Measurements from ENCODE around the gene CCL27.
A peak's percentile ranks its signal among the peaks of the same experiment; 100 is the strongest.

The CCL27 gene

DNA sequence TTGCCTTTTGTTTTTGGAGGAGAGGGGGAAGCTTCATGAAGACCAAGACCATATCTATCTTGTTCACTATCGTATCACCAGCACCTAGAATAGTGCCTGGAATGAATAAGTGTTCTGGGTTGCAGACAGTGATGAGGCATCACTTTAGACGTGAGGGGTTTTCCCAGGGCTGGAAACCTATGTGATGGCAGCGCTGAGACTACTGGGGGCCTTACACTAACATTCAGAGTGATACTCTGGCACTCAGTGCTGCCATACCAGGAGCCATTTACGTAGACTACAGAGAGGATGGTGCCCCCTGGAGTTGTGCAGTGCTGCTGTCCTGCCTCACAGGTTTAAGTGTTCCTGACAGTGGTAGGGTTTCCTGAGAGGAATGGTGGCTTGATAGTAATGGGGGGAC is 21.7 kb upstream of the CCL27 start:
- DNase-seq: peak; percentile 41

DNA sequence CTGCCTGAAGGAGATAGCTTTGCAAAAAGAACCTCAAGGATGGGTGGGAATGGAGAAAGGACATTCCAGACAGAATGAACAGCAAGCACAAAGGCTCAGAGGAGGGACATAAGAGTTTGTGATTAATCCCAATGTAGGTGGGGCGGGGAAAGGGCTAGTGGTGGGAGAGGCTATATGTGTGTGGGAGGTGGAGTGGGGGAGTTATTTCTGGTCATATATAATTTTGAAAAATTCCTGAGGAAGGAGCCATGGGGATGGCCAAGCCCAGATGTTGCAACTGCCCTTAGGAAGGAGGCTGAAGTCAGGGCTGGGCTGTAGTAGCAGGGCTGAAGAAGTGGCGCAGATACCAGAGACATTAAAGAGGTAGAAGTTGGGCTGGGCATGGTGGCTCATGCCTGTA is 13.4 kb upstream of the CCL27 start:
- no peak for DNase-seq

DNA sequence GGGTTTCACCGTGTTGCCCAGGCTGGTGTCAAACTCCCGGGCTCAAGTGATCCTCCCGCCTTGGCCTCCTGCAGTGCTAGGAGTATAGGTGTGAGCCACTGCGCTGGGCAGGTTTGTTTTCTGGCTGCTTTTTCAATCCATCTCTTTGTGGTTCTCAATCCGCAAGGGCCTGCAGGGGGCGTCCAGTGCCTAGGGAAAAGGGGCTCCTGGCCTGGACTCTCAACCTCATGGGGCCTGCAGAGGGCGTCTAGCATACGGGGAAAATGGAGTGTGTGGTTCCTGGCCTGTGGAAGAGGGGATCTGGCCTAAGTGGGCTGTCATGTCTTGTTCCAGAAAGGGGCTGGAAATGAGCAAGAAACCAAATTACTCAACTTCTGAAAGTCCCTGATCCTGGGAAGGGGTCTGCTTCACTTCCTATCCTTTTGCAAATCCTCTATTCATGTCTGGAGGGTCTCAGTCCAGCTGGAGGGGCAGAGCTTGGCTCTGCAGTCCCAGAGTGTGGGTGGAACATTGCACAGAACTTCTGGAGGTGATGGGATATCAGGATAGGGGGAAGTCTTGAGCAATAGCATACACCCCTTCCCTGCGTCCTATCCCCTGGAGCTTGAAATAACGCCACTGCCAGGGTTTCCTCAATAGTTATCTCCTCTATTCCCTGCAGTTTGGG is 12.7 kb upstream of the CCL27 start:
- peak; percentile 68 for DNase-seq

DNA sequence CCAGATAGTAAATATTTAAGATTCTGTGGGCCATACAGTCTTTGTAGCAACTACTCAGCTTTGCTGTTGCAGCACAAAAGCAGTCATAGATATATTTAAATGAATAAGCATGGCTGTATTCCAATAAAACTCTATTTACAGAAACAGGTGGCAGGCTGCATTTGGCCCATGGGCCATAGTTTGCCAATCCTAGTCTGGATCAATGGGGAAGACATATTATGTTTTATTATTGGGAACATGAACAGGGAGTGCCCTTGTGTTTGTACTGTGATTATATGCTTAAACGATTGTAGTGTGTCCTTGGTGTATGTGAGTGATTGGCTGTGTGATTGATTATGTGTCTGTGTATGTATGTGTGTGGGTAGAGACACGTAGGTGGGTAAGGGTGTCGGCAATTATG is 12.0 kb upstream of the CCL27 start:
- no peak for DNase-seq

DNA sequence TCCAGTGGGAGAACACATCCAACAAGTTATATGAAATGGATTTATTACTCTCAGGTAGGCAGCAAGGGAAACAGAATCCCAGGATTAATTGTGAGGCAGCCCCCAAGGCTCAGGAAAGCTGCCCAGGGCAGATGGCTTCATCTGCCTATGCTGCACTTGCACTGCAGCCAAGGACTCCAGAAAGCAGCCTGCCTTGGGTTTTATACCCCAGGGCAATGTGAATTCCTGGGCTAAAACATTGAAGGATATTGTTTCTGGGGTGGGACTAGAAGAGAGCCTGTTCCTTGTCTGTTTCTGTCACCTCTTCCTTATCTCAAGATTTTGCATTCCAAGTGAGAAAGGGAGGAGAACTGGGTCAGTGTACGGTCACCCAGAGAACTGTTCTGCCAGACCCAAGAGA is 8.8 kb upstream of the CCL27 start:
- DNase-seq: no peak

DNA sequence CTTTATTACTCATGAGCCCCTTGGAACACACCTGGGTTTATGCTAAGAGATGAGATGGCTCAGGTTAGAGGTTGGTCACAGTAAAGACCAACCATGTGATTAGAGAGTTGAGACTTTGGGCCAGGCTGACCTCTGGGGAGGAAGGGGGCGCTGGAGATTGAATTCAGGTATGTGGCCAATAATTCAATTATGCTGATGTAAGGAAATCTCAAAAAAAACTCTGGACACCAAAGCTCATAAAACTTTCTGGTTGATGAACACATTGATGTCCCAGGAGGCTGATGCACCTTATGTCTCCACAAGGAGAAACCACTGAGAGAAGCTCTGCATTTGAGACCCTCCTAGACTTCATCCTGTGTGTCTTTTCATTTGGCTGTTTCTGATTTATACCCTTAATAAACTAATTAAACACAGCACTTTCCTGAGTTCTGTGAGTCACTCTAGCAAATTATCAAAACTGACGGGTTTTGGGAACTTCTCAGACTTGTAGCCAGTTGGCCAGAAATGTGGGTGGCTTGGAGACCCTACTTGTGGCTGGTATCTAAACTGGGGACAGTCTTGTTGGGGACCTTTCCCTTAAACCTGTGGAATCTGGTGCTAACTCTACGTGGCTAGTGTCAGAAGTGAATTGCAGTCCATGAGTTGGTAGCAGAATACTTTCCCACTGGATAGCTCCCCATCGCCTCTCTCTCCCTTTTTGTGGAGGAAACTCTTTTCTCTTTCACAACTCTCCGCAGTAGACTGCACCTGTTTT is 7.5 kb upstream of the CCL27 start:
- DNase-seq: no peak

DNA sequence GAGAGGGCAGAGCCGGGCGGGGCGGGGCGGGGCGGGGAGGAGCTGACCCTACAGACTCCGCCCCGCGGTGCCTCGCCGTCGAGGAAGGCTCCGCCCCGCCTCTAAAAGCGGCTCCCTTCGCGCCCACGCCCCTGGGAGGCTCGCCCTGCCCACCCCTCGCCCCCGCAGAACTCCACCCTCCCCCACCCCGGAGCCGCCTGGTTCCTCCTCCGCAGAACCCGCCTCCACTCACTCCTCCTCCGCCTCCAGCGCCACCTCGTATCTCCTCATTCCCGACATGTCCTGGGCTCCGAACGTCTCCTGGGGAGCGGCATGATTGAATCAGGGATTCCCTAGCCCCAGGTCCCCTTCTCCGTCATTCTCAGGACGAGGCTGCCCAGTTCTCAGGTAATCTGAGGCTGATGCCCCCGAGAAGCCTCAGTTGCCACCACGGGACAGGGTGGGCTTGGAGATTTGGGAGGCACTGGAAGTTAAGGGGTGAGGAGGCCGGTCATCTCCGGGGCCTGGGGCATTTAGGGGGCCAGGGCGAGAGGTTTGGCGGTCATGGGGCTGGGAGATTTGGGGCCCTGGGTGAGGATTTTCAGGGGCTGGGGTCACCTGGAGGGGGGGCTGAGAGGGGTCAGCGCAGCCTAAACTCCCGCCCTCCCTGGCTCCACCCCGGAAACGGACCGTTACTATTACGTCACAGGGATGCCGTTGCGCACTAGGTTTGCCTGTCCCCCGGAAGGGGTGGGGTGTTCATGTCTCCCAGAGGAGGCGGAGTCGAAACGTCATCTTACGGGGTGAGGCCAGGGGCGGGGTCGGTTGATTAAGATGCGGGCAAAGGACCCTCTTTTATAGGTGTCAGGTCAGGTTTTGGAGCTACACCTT is 3.2 kb upstream of the CCL27 start:
- peak; percentile 91 for DNase-seq

DNA sequence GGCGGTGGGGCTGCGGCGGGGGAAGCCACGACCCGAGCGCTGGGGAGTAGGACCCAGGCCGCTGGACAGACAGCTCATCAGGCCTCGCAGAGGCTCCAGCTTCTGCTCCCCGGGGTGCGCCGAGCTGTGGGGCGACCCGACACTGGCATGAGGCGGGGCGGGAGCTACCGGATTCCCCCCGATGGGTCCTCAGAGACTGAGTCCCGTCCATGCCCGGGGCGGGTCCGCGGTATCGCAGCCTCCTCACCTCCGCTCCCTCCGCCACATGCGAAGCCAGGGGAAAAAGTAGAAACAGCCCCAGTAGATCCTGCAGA is 2.6 kb upstream of the CCL27 start:
- no peak for DNase-seq

DNA sequence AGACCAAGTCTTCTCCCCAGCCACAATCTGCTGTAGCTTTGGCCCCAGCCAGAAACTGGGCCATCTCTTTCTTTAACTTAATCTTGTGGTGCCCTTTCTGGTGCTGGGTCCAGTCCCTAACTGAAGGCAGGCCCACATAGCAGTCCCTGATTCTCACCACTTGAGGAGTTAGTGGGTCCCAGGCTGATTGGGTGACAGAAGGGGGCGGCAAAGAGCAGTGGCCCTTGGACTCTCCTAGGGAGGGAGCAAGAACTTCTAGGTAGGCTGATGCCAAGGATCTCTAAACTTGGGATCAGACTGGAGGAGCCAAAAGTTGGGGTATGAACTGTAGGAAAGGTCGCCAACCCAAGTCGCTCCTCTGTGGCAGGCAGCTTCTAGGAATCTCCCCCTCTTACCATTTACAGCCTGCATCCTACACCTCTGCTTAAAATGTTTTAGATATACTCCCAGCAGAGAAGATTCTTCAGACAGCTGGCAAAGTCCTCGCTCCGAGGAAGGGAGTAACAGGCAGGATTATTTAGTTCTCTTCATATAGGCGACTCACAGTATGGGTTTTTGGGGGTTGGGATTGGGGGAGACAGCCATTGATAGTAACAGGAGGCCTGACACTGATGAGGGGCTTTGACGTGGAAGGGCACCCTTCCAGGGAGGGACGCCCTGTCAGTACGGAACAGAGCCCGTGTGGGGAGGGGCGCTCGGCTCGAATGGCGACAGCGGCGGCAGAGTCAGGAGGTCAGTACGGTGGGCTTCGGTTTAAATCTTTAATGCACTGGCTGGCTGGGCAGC is 2.0 kb upstream of the CCL27 start:
- DNase-seq: peak; percentile 78

DNA sequence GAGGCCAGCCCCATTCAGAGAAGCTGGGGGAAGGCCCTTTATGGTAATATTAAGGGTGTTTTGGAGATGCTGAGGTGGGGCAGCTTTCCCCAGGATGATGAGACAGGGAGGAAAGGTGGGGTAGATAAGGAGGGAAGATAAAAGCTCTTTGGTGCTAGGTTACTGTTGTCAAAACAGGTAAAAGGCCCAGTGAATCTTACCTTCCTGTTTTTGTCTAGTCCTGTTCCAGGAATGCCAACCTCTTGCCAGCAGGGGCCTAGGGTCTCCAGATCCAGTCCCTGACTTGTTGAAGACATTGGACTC is 797 bp upstream of the CCL27 start:
- no peak for DNase-seq

DNA sequence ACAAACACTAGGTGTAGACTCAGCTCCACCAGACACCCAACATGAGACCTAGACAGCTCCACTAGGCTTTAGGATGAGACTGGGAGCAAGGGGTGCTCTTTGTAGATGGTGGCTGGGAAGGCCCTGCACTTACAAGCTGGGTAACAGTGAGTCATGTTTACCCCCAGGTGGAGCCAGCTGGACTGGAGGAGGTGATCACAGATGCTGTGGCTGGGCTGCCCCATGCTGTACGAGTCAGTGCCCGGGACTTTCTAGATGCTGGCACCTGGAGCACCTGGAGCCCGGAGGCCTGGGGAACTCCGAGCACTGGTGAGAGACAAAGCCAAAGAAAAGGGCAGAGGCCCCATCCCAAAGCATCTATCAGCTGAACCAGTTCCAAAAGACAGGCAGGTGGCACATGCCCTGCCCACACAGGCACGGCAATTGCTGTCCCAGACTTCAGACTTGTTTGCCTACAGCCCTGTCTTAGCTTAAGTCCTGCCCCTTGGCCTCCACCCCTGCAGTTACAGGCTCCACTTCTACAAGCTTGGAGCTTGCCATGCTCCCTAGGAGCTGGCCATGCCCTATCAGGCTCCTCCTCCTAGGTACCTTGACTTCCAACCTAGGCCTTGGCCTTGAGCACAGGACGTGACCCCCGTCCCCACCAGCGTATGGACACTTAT is 2.7 kb downstream of the CCL27 start:
- no peak for DNase-seq

DNA sequence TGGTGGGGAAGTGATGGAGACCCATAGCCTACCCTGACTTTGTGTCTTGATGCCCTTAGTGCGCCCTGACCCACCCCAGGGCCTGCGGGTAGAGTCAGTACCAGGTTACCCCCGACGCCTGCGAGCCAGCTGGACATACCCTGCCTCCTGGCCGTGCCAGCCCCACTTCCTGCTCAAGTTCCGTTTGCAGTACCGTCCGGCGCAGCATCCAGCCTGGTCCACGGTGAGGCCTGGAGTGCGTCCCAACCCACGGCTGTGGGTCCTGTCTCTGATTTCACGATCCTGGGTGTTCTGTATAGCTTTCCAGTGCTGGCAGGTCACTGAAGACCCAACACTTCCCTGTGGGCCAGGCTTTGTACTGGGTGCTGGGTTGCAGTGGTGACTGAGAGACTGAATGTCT is 4.0 kb downstream of the CCL27 start:
- no peak for DNase-seq

DNA sequence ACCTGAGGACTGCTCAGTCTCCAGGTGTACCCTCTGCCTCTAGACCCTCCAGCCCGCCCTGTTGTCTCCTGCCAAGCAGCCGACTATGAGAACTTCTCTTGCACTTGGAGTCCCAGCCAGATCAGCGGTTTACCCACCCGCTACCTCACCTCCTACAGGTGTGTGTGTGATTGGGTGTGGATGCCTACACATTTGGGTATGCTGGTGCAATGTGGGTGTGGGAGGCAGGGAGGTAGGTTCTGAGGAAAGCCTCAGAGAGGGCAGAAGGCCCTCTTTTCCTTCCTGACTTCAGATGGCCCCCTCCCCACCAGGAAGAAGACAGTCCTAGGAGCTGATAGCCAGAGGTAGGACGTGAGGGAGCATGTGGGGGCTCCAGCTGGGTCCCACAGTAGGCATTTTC is 5.5 kb downstream of the CCL27 start:
- no peak for DNase-seq

DNA sequence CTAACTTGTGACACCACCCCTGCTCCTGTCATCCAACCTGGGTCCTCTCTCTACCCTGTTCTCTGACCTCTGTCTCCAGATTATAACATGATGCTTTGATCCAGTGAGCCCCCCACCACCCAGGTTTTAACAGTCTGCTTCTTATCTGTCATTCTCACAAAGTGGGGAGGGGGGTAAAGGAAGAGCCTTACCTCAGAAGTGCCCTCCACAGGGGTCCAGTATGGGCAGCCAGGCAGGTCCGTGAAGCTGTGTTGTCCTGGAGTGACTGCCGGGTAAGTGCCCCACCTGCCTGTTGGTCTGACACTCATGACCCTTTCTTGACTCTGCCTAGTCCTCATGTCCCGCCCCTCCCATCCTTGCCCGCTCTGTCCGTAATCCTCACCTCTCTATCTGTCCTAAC is 7.1 kb downstream of the CCL27 start:
- no peak for DNase-seq

DNA sequence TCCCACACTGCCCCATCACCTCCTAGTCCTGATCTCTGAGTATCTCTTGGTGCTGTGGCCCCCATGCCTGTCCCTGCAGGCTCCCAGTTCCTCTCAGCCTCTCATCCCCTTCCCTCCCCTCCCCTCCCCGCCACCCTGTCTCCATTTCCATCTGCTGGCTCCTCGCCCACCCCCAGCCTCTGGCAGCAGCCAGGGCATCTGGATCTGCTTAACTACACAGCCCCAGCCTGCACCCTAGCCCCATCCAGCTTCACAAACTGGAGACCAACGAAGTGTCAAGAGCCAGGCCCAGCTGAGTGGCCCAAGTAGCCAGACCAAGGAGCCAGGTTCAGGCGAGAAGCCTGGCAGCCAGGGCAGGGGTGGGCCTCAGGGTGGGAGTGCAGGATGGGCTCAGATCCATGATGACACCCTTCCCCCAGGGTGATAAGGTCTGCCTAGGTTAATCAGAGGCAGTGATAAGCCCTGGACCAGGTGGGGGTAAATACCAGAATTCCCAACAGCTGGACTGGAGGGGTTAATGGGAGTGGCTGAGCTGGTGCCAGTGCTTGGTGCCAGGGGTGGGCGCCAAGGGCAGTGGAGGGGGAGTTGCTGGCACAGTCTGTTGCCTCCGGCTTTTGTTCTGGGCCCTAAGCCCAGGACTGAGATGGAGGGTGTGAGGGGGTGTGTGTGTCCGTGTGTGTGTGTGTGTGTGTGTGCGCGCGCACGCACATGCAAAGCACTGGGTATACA is 8.0 kb downstream of the CCL27 start:
- DNase-seq: no peak

DNA sequence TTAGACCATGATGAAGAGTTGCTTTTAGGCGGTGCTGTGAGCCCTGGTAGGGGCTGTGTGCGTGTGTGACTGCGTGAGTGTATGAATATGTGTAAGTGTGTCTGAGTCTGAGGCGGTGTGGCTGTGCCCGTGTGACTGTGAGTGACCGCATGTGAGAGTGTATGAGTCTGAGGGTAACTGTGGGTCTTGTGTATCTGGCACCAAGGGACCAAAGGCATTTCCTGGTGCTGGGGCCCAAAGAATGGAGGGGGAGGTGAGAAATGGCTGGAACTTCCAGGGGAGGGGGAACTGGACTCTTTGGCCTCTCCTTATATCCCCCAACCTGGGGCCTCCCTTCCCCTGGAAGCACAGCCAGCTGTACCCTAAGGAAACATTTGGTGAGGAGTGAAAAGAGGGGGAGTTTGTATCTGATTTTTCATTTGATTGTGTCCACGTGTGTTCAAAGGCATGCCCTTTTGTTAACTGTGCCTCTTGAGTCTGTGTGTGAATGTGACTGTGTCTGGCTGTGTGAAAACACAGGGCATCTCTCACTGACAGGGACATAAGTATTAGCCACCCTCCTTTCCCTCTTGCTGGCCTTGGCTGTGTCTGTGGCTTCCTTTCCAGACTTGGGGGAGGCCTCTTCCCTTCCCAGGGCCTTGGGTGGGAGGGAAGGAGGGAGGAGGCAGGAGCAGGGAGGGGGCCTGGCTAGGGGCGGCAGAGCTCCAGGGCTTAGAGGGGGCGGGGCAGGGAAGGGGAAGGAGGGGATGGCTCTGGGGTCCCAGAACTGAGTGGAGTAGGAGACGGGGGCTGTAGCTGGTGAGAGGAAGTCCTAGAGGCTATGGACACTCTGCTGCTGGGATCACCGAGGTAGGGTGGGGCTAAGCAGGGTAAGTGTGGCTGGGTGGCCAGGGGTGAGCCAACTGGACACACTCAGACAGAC is 9.0 kb downstream of the CCL27 start:
- no peak for DNase-seq

DNA sequence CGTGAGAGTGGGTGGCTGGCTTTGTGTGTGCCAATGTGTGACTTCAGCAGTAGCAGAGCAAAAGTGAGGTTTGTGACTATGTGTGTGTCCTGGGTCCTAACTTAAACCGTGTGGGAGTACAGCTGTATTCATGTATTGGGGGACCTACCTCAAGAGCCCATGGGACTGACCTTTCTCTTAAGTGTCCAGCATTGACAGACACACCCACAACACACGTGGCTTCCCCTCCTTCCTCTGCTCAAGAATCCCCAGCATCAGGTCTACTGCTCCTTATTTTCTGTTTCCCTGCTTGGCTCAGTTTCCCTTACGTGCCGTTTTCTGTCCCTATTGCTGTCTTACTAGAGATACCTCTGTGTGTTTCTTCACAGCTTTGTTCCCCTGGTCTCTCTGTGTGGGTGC is 9.9 kb downstream of the CCL27 start:
- no peak for DNase-seq

DNA sequence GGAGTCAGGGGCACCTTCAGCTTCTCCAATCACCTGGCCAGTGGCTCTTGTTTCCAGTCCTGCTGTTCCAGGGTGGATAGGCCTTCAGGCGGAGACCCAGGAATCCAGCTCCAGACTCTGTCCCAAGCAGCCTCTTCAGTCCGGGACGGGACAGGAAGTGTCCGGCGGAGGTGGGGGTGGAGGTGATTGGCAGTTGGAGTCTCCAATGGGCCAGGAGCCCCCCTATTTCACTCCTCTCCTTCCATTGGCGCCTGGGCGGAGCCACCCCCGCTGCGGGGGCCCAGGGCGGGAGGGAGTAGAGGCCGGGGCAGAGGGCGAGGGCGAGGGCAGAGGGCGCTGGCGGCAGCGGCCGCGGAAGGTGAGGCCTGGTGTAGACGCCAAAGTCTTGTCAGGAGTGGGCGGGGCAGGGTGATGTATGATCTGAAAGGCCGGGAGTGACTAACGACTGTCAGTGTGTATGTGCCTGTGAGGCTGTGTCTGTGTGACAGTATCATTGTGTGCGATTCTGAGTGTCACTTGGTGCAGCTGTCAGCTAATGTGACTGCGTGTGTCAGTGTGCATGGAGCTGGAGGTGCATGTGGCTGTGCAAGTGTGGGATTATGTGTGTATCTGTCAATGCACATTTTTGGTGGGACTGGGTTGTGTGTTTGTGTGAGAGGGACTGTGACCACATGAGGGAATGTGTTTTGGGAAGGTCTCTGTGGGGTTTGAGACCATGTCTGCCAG is 10.4 kb downstream of the CCL27 start, which contains the start of gene IL11RA:
Gene IL11RA (plus strand): TSS at position 310 of the 726 bp plus-strand sequence. CDS start 3,033 bp downstream, outside the sequence.
- peak; percentile 59 for DNase-seq

DNA sequence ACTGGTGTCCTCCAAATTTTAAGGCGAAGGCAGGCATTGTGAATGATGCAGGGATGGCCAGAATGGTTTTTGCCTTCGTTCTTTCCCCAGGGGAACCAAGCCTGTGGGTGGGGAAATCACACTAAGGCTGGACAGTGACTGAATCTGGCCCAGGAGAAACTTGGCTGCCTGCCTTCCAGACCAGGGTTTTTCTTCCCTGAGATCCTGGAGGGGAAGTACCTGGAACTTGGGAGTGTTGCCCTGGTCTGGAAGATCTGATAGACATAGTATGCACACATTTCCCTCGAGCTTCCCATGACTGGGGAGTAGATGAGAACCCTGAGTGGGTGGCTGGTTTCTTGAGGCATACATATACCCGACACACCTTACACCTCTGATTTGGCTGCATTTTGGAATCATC is 11.1 kb downstream of the CCL27 start:
- DNase-seq: no peak

DNA sequence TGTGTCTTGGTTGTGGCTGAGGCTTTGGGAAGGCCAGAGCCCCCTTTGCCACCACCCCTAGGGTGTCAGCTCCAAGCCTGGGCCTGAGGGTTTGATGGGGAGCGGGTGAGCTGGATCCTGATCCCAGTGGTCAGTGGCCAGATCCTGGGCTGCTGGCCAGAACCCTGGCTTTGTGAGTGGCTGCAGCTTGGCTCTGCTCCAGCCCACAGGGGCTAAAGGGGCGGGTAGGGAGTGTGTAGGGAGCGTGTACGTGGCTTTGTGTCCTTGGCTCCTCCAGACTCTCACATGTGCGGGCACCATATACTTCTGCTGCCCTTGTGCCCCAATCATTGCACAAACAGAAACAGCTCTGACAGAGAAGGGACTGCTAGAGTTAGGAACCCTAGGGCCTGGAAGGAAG is 11.6 kb downstream of the CCL27 start:
- DNase-seq: no peak

Measured in activated CD4-positive, alpha-beta T cell treated with anti-CD3 and anti-CD28 coated beads, Interleukin-2, Interleukin-6, amounts not matched to agents 100 ng/mL and 50 ng/mL, durations not matched to agents 16 hours and 8 hours (primary cell).